HepG2 (cell line): Measurements from ENCODE around the gene PTCH1. TPM values are rescaled to one million over a fixed set of nuclear protein-coding genes. Genes with fewer than 3 reads are reported as not detected.
A peak's percentile ranks its signal among the peaks of the same experiment; 100 is the strongest.

Experiments used
- CC2D1A ChIP-seq: sonication (generic); formaldehyde crosslinking; IDR thresholded peaks from 2 replicates; pipeline ENCODE4 v1.8.1; 2023; ENCODE audit warnings: mild to moderate bottlenecking, missing genetic modification reagents
- FIP1L1 ChIP-seq: fragments of 200-400 bp; formaldehyde crosslinking; IDR thresholded peaks from 2 replicates; pipeline ENCODE4 v1.6.1; 2018; ENCODE audit warnings: low read depth, mild to moderate bottlenecking, low read length, moderate library complexity, borderline replicate concordance; ENCODE audit not compliant: insufficient read depth
- FOXO1 ChIP-seq: sonication (generic); formaldehyde crosslinking; IDR thresholded peaks from 2 replicates; pipeline ENCODE4 v1.4.0; 2020; ENCODE audit warnings: missing genetic modification reagents
- GATAD2A ChIP-seq: IDR thresholded peaks from 2 replicates; pipeline ENCODE4 v1.6.1; 2016
- HMGA1 ChIP-seq: sonication (generic); formaldehyde crosslinking; conservative IDR thresholded peaks from 2 replicates; pipeline ENCODE4 v1.4.0; 2020; ENCODE audit warnings: missing genetic modification reagents
- LRRFIP1 ChIP-seq: sonication (generic); formaldehyde crosslinking; conservative IDR thresholded peaks from 2 replicates; pipeline ENCODE4 v1.4.0; 2020; ENCODE audit warnings: missing genetic modification reagents
- NCOA5 ChIP-seq: sonication (generic); formaldehyde crosslinking; IDR thresholded peaks from 2 replicates; pipeline ENCODE4 v1.4.0; 2020; ENCODE audit warnings: missing genetic modification reagents
- NFE2 ChIP-seq: sonication (generic); formaldehyde crosslinking; IDR thresholded peaks from 2 replicates; pipeline ENCODE4 v1.4.0; 2020; ENCODE audit warnings: missing genetic modification reagents
- PAWR ChIP-seq: sonication (generic); formaldehyde crosslinking; IDR thresholded peaks from 2 replicates; pipeline ENCODE4 v1.4.0; 2020; ENCODE audit warnings: missing genetic modification reagents, mild to moderate bottlenecking, borderline replicate concordance
- RARG ChIP-seq: sonication (generic); formaldehyde crosslinking; IDR thresholded peaks from 2 replicates; pipeline ENCODE4 v1.4.0; 2020; ENCODE audit warnings: low read depth, mild to moderate bottlenecking, missing genetic modification reagents
- RBM22 ChIP-seq: fragments of 200-400 bp; formaldehyde crosslinking; optimal IDR thresholded peaks from 2 replicates; pipeline ENCODE3; 2017; ENCODE audit warnings: mild to moderate bottlenecking, low read length, moderate library complexity
- TCF7 ChIP-seq: sonication (generic); IDR thresholded peaks from 2 replicates; pipeline ENCODE4 v1.6.1; 2016; ENCODE audit warnings: antibody characterized with exemption, low read depth
- TGIF2 ChIP-seq: IDR thresholded peaks from 2 replicates; pipeline ENCODE4 v1.6.1; 2016; ENCODE audit warnings: control low read depth, missing compliant biosample characterization
- U2AF2 ChIP-seq: fragments of 200-400 bp; formaldehyde crosslinking; IDR thresholded peaks from 2 replicates; pipeline ENCODE4 v1.6.1; 2017; ENCODE audit warnings: low read depth, mild to moderate bottlenecking, low read length
- ZMYM2 ChIP-seq: sonication (generic); formaldehyde crosslinking; IDR thresholded peaks from 2 replicates; pipeline ENCODE4 v1.8.0; 2022; ENCODE audit warnings: mild to moderate bottlenecking, missing genetic modification reagents
- ZNF318 ChIP-seq: sonication (generic); formaldehyde crosslinking; IDR thresholded peaks from 2 replicates; pipeline ENCODE4 v1.4.0; 2020; ENCODE audit warnings: mild to moderate bottlenecking, missing genetic modification reagents
- ZNF33B ChIP-seq: sonication (generic); formaldehyde crosslinking; IDR thresholded peaks from 2 replicates; pipeline ENCODE4 v1.5.1; 2020; ENCODE audit warnings: mild to moderate bottlenecking, missing genetic modification reagents
- ZNF446 ChIP-seq: sonication (generic); formaldehyde crosslinking; IDR thresholded peaks from 2 replicates; pipeline ENCODE4 v1.5.0; 2020; ENCODE audit warnings: mild to moderate bottlenecking, missing genetic modification reagents
- ZNF552 ChIP-seq: sonication (generic); formaldehyde crosslinking; IDR thresholded peaks from 2 replicates; pipeline ENCODE4 v1.9.0; 2022; ENCODE audit warnings: missing genetic modification reagents, mild to moderate bottlenecking, borderline replicate concordance
- polyA plus RNA-seq, 8 experiments: library from polyadenylated mRNA; depleted of rRNA in 3 of 8; stranded (reverse) in 7 of 8; unstranded in 1 of 8; fragments of >200 nt; fragmentation: Illumina TruSeq in 4 of 8; extraction: Trizol in 4 of 8; gene quantifications; 2 replicates each; pipeline versions ENCODE4 v1.2.1 to v1.2.3, GENCODE V29; 2011 to 2016; ENCODE audit warnings: low read depth in 4 of 8, missing spikeins in 1 of 8, mixed read lengths in 1 of 8; ENCODE audit not compliant: insufficient read depth in 1 of 8
- total RNA-seq, 5 experiments: library from RNA; depleted of rRNA; stranded (reverse); fragments of >200 nt; fragmentation: Illumina TruSeq; extraction: Trizol; gene quantifications; 2 replicates each; pipeline ENCODE4 v1.2.3, GENCODE V29; 2016; ENCODE audit warnings: low read depth in 1 of 5
- TF ChIP-seq, protein P1 (sequence below): IDR thresholded peaks from 2 replicates; pipeline ENCODE4 v1.6.1; 2016; ENCODE audit warnings: mild to moderate bottlenecking, missing biosample characterization, missing genetic modification reagents

The PTCH1 gene
- total and polyA plus RNA-seq, 2 of the 13 experiments (the other 11 are each of a cell fraction or from before 2014, with no cell fraction given) = 2.8 to 3.9 TPM

- no peak for TF ChIP-seq LRRFIP1 (CRISPR knock-in tag)
- no peak for TF ChIP-seq ZNF33B (CRISPR knock-in tag)
- peak; percentile 38; the same call in 1 of the 2 replicates for TF ChIP-seq GATAD2A (CRISPR knock-in tag)
- TF ChIP-seq RARG (CRISPR knock-in tag) = no peak
- peak; percentile 44 for TF ChIP-seq RBM22
- no peak for TF ChIP-seq NFE2 (CRISPR knock-in tag)
- no peak for TF ChIP-seq PAWR (CRISPR knock-in tag)
- no peak for TF ChIP-seq HMGA1
- no peak for TF ChIP-seq FOXO1 (CRISPR knock-in tag)
- 0 out of 2 replicates have a peak, but pooled peaks have one; percentile 7 for TF ChIP-seq FIP1L1
- TF ChIP-seq ZMYM2 (CRISPR knock-in tag) = no peak
- TF ChIP-seq ZNF318 (CRISPR knock-in tag) = no peak
- no peak for TF ChIP-seq U2AF2
- TF ChIP-seq, protein P1, sequence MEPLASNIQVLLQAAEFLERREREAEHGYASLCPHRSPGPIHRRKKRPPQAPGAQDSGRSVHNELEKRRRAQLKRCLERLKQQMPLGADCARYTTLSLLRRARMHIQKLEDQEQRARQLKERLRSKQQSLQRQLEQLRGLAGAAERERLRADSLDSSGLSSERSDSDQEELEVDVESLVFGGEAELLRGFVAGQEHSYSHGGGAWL (CRISPR knock-in tag) = 0 out of 2 replicates have a peak, but pooled peaks have one; percentile 7
- TF ChIP-seq ZNF446 (CRISPR knock-in tag) = no peak
- no peak for TF ChIP-seq TGIF2 (CRISPR knock-in tag)
- TF ChIP-seq NCOA5 = no peak
- no peak for TF ChIP-seq CC2D1A (CRISPR knock-in tag)
- TF ChIP-seq TCF7 = no peak
- no peak for TF ChIP-seq ZNF552
Measured at GRCh38 chr9:95509851-95510708, 6.7 kb downstream of the PTCH1 start (continued).
